ENCODE results near the gene KIF18B. TPM values are rescaled to one million over a fixed set of nuclear protein-coding genes. Genes with fewer than 3 reads are reported as not detected.

Gene KIF18B
- total RNA-seq, 2 experiments from 2014 or later = 42.2 to 126 TPM

GRCh38 chr17:44940317-44940716, 7.3 kb downstream of the KIF18B start:
- Histone ChIP-seq H3K79me2 (ENCODE audit: insufficient read depth, low read depth, low read length) (peaks cover 90% of the 10 kb centered on the region), H3K36me3 (ENCODE audit: insufficient read depth, low read length) (peaks cover 96% of the 10 kb centered on the region), H3K4me1 (ENCODE audit: insufficient read depth, low read length, poor library complexity, severe bottlenecking) (peaks cover 24% of the 10 kb centered on the region), H3K4me2 (ENCODE audit: low read length) (no peak overlapping the region), H2AFZ (ENCODE audit: low read length) (no peak overlapping the region), H3K9me3 (ENCODE audit: low read length) (peaks cover 10% of the 10 kb centered on the region), H3K4me3 (ENCODE audit: low read depth, low read length, poor library complexity, severe bottlenecking) (no peak overlapping the region), H4K20me1 (ENCODE audit: insufficient read depth, low read length) (peaks cover 6% of the 10 kb centered on the region; the same call in 1 of the 2 replicates), H3K27ac (ENCODE audit: low read depth, low read length, poor library complexity, severe bottlenecking) (no peak overlapping the region), H3K9me2 (ENCODE audit: insufficient read depth, low read length) (no peaks in the 10 kb centered on the region)
- no TSS peak for BruUV-seq (replicated peaks)
- intact Hi-C loops (cut with micrococcal nuclease; ENCODE audit: unreplicated experiment) = no loop called here
- no peak for TF ChIP-seq CTCF (conservative IDR thresholded peaks at IDR 0.05; ENCODE audit: low read length)
- no peak for TF ChIP-seq EZH2phosphoT487 (IDR thresholded peaks at IDR 0.05; ENCODE audit: borderline replicate concordance, low read depth, low read length)
- POLR2A ChIA-PET = no interaction called here
- CTCF ChIA-PET (ENCODE audit: unreplicated experiment) = interaction anchor here (0.5 kb wide), 1 partner anchor 28 kb away, joined by 9 read pairs; the partner anchor contains the start of gene C1QL1
- DNase-seq (ENCODE audit: low spot score) = no peak

GRCh38 chr17:44935116-44935515, 12.5 kb downstream of the KIF18B start:
- TF ChIP-seq CTCF (conservative IDR thresholded peaks at IDR 0.05; ENCODE audit: low read length) = no peak
- TF ChIP-seq EZH2phosphoT487 (IDR thresholded peaks at IDR 0.05; ENCODE audit: borderline replicate concordance, low read depth, low read length) = no peak
- intact Hi-C loops (cut with micrococcal nuclease; ENCODE audit: unreplicated experiment) = no loop called here
- ChIA-PET POLR2A (no interaction called here), CTCF (ENCODE audit: unreplicated experiment) (no interaction called here)
- BruUV-seq (replicated peaks) = no TSS peak
- H2AFZ ChIP-seq (ENCODE audit: low read length) = no peak overlapping the region
- no peak overlapping the region for H3K4me3 ChIP-seq (ENCODE audit: low read depth, low read length, poor library complexity, severe bottlenecking)
- peaks cover 96% of the 10 kb centered on the region for H3K36me3 ChIP-seq (ENCODE audit: insufficient read depth, low read length)
- H3K9me3 ChIP-seq (ENCODE audit: low read length) = peaks cover 6% of the 10 kb centered on the region
- H3K9me2 ChIP-seq (ENCODE audit: insufficient read depth, low read length) = no peaks in the 10 kb centered on the region
- peaks cover 38% of the 10 kb centered on the region for H3K79me2 ChIP-seq (ENCODE audit: insufficient read depth, low read depth, low read length)
- DNase-seq (ENCODE audit: low spot score) = no peak
- peaks cover 6% of the 10 kb centered on the region; the same call in 1 of the 2 replicates for H4K20me1 ChIP-seq (ENCODE audit: insufficient read depth, low read length)
- H3K4me2 ChIP-seq (ENCODE audit: low read length) = no peak overlapping the region
- no peaks in the 10 kb centered on the region for H3K4me1 ChIP-seq (ENCODE audit: insufficient read depth, low read length, poor library complexity, severe bottlenecking)
- H3K27ac ChIP-seq (ENCODE audit: low read depth, low read length, poor library complexity, severe bottlenecking) = no peak overlapping the region

- H3K9me2 ChIP-seq (ENCODE audit: insufficient read depth, low read length) = no peaks in the 10 kb centered on the region
- H4K20me1 ChIP-seq (ENCODE audit: insufficient read depth, low read length) = peaks cover 6% of the 10 kb centered on the region; the same call in 1 of the 2 replicates
- no peak overlapping the region for H3K4me3 ChIP-seq (ENCODE audit: low read depth, low read length, poor library complexity, severe bottlenecking)
- H3K4me1 ChIP-seq (ENCODE audit: insufficient read depth, low read length, poor library complexity, severe bottlenecking) = no peaks in the 10 kb centered on the region
- peaks cover 96% of the 10 kb centered on the region for H3K36me3 ChIP-seq (ENCODE audit: insufficient read depth, low read length)
- BruUV-seq (replicated peaks) = no TSS peak
- TF ChIP-seq EZH2phosphoT487 (IDR thresholded peaks at IDR 0.05; ENCODE audit: borderline replicate concordance, low read depth, low read length) (no peak), CTCF (conservative IDR thresholded peaks at IDR 0.05; ENCODE audit: low read length) (no peak)
- ChIA-PET CTCF (ENCODE audit: unreplicated experiment) (no interaction called here), POLR2A (no interaction called here)
- H3K27ac ChIP-seq (ENCODE audit: low read depth, low read length, poor library complexity, severe bottlenecking) = no peak overlapping the region
- intact Hi-C loops (cut with micrococcal nuclease; ENCODE audit: unreplicated experiment) = no loop called here
- H2AFZ ChIP-seq (ENCODE audit: low read length) = no peak overlapping the region
- peaks cover 34% of the 10 kb centered on the region for H3K79me2 ChIP-seq (ENCODE audit: insufficient read depth, low read depth, low read length)
- peaks cover 6% of the 10 kb centered on the region for H3K9me3 ChIP-seq (ENCODE audit: low read length)
- H3K4me2 ChIP-seq (ENCODE audit: low read length) = no peak overlapping the region
- no peak for DNase-seq (ENCODE audit: low spot score)
Observed at GRCh38 chr17:44934745-44935105, 12.8 kb downstream of the KIF18B start.

All from OCI-LY7 (cell line).